Thoracic aorta (tissue), 2 donors: ENCODE measurements around the gene RILPL2. TPM values are rescaled to one million over a fixed set of nuclear protein-coding genes. Genes with fewer than 3 reads are reported as not detected.

Source experiments
- ATAC-seq: fragments of 150-250 bp; one replicate; pipeline ENCODE4 v1.8.0; 2017; ENCODE audit warnings: low read depth; ENCODE audit not compliant: insufficient number of reproducible peaks, low FRiP score
- DNase-seq: peaks from one replicate; pipeline ENCODE4 v3.0.0-alpha.2; 2020; ENCODE audit warnings: low spot score
- H3K27ac ChIP-seq, 2 donors: fragments of 200-600 bp; sonication (generic); 1 replicate in 1 of 2; 2 replicates in 1 of 2; pipeline ENCODE4 v1.5.1; 2016; ENCODE audit warnings: mild to moderate bottlenecking in 2 of 2, moderate library complexity in 2 of 2
- H3K27me3 ChIP-seq: fragments of 200-600 bp; sonication (generic); replicated peaks from 2 replicates; pipeline ENCODE4 v1.6.0; 2016; ENCODE audit warnings: mild to moderate bottlenecking; ENCODE audit not compliant: insufficient read depth
- H3K36me3 ChIP-seq: fragments of 200-600 bp; sonication (generic); one replicate; pipeline ENCODE4 v1.5.1; 2016
- H3K4me1 ChIP-seq, 2 donors: fragments of 200-600 bp; sonication (generic); 1 replicate in 1 of 2; 2 replicates in 1 of 2; pipeline versions ENCODE4 v1.5.1 to v1.6.0; 2016; ENCODE audit warnings: low read depth in 2 of 2, mild to moderate bottlenecking in 1 of 2; ENCODE audit not compliant: control insufficient read depth in 1 of 2
- H3K4me3 ChIP-seq: fragments of 200-600 bp; sonication (generic); 2 replicates; pipeline ENCODE4 v1.5.1; 2016; ENCODE audit warnings: mild to moderate bottlenecking
- H3K9me3 ChIP-seq: fragments of 200-600 bp; sonication (generic); 2 replicates; pipeline ENCODE4 v1.5.1; 2016
- CTCF ChIP-seq: fragments of 200-600 bp; sonication (generic); IDR thresholded peaks from one replicate; pipeline ENCODE4 v1.5.1; 2019; ENCODE audit warnings: antibody characterized with exemption
- total RNA-seq, 2 donors: library from RNA; depleted of rRNA; stranded (reverse); fragments of >200 nt; gene quantifications; one replicate each; pipeline versions ENCODE4 v1.1.0 to v1.2.3, GENCODE V29; 2016

RILPL2 gene
- total RNA-seq, 2 donors from 2014 or later: 15.9 to 18.1 TPM

GRCh38 chr12:123474485-123475245 is 38.2 kb upstream of the RILPL2 start:
- no peak for TF ChIP-seq CTCF
- Histone ChIP-seq H3K4me3 (no peak overlapping the region), H3K4me1 (peaks cover 26 to 55% of the 10 kb centered on the region in 2 donors), H3K9me3 (no peaks in the 10 kb centered on the region), H3K27me3 (no peaks in the 10 kb centered on the region), H3K36me3 (peaks cover 27% of the 10 kb centered on the region), H3K27ac (peak overlapping the region; percentile 59 to 81)
- ATAC-seq (no peak), DNase-seq (no peak)

GRCh38 chr12:123472438-123472849 is 36.0 kb upstream of the RILPL2 start:
- H3K27ac ChIP-seq: no peak overlapping the region
- DNase-seq (no peak), ATAC-seq (no peak)
- peaks cover 27% of the 10 kb centered on the region for H3K36me3 ChIP-seq
- no peak for TF ChIP-seq CTCF
- H3K4me1 ChIP-seq: peaks cover 11 to 41% of the 10 kb centered on the region in 2 donors
- no peak overlapping the region for H3K4me3 ChIP-seq
- no peaks in the 10 kb centered on the region for H3K27me3 ChIP-seq
- no peaks in the 10 kb centered on the region for H3K9me3 ChIP-seq

GRCh38 chr12:123471374-123472068 is 35.0 kb upstream of the RILPL2 start:
- no peak for TF ChIP-seq CTCF
- ATAC-seq: no peak
- Histone ChIP-seq H3K36me3 (peaks cover 24% of the 10 kb centered on the region), H3K27ac (no peak overlapping the region), H3K4me1 (peaks cover 19 to 41% of the 10 kb centered on the region in 2 donors), H3K9me3 (no peaks in the 10 kb centered on the region), H3K27me3 (no peaks in the 10 kb centered on the region), H3K4me3 (no peak overlapping the region)
- DNase-seq: no peak

GRCh38 chr12:123469978-123470377 is 33.5 kb upstream of the RILPL2 start:
- no peak for TF ChIP-seq CTCF
- peaks cover 23 to 44% of the 10 kb centered on the region in 2 donors for H3K4me1 ChIP-seq
- H3K27me3 ChIP-seq: no peaks in the 10 kb centered on the region
- H3K9me3 ChIP-seq: no peaks in the 10 kb centered on the region
- no peak overlapping the region for H3K4me3 ChIP-seq
- peaks cover 23% of the 10 kb centered on the region for H3K36me3 ChIP-seq
- H3K27ac ChIP-seq: no peak overlapping the region
- no peak for DNase-seq
- ATAC-seq: no peak

GRCh38 chr12:123468786-123469185 is 32.3 kb upstream of the RILPL2 start:
- no peak overlapping the region for H3K27ac ChIP-seq
- no peaks in the 10 kb centered on the region for H3K9me3 ChIP-seq
- ATAC-seq (no peak), DNase-seq (no peak)
- no peak for TF ChIP-seq CTCF
- no peaks in the 10 kb centered on the region for H3K27me3 ChIP-seq
- H3K4me3 ChIP-seq: no peak overlapping the region
- H3K4me1 ChIP-seq: peaks cover 16 to 32% of the 10 kb centered on the region in 2 donors
- peaks cover 25% of the 10 kb centered on the region for H3K36me3 ChIP-seq
